Panc1 (cell line): ENCODE data around the gene ZBTB7C. TPM values are rescaled to one million over a fixed set of nuclear protein-coding genes. Genes with fewer than 3 reads are reported as not detected.

Experiments used
- ATAC-seq: fragments of 200-7000 bp; cut with Tn5 transposase; 2 replicates; pipeline ENCODE4 v1.9.1; 2020; ENCODE audit warnings: mild to moderate bottlenecking, moderate library complexity
- BruUV-seq: library from RNA; stranded (reverse); fragments of 400-500 nt; replicated peaks from 2 replicates; lab custom pipeline; 2021; lab: Mats Ljungman, UMichigan
- CTCF ChIA-PET: fragments of 300-600 bp; sonication (Branson Sonifier 250); formaldehyde crosslinking; loops from one replicate; lab custom pipeline; 2022; ENCODE audit warnings: antibody characterized with exemption; lab: Charles Lee
- POLR2A ChIA-PET: fragments of 300-600 bp; sonication (Branson Sonifier 250); formaldehyde crosslinking; loops from one replicate; lab custom pipeline; 2022; ENCODE audit warnings: antibody characterized with exemption; lab: Charles Lee
- DNase-seq: peaks from one replicate; pipeline ENCODE4 v3.0.0-alpha.2; 2010; ENCODE audit warnings: low read depth, low spot score
- H3K27ac ChIP-seq: 2 replicates; pipeline ENCODE4 v1.5.1; 2011; ENCODE audit warnings: mild to moderate bottlenecking, low read length, inconsistent platforms
- H3K27me3 ChIP-seq: fragments of 200-500 bp; sonication (Bioruptor generic); 2 replicates; pipeline ENCODE4 v1.6.0; 2014; ENCODE audit warnings: low read length, inconsistent platforms; ENCODE audit not compliant: control insufficient read depth, insufficient read depth
- H3K36me3 ChIP-seq: fragments of 200-500 bp; sonication (Bioruptor generic); 2 replicates; pipeline ENCODE4 v1.5.1; 2014; ENCODE audit warnings: inconsistent platforms, mild to moderate bottlenecking, low read length, moderate library complexity; ENCODE audit not compliant: control insufficient read depth, insufficient read depth
- H3K4me1 ChIP-seq: 2 replicates; pipeline ENCODE4 v1.5.1; 2011; ENCODE audit warnings: inconsistent platforms, mild to moderate bottlenecking, low read length, moderate library complexity; ENCODE audit not compliant: control insufficient read depth, insufficient read depth
- H3K4me3 ChIP-seq, 2 experiments: 2 replicates each; pipeline ENCODE4 v1.5.1; 2011 to 2012; ENCODE audit warnings: low read depth in 2 of 2, low read length in 2 of 2, mild to moderate bottlenecking in 2 of 2, inconsistent platforms in 1 of 2, moderate library complexity in 1 of 2
- H3K9me3 ChIP-seq: fragments of 200-500 bp; sonication (Bioruptor generic); 2 replicates; pipeline ENCODE4 v1.5.1; 2014; ENCODE audit warnings: low read depth, mild to moderate bottlenecking, inconsistent platforms, low read length, moderate library complexity; ENCODE audit not compliant: control insufficient read depth, insufficient read depth
- CTCF ChIP-seq: fragments of 450-650 bp; IDR thresholded peaks from 2 replicates; pipeline ENCODE4 v1.5.1; 2017; ENCODE audit warnings: mild to moderate bottlenecking
- POLR2AphosphoS5 ChIP-seq: IDR thresholded peaks from 2 replicates; pipeline ENCODE4 v1.6.1; 2012; ENCODE audit warnings: mild to moderate bottlenecking, low read depth, low read length, moderate library complexity
- REST ChIP-seq, 2 experiments: IDR thresholded peaks; 2 replicates each; pipeline ENCODE4 v1.6.1; 2011 to 2012; ENCODE audit warnings: low read depth in 2 of 2, control low read depth in 1 of 2, low read length in 1 of 2, mild to moderate bottlenecking in 1 of 2, moderate library complexity in 1 of 2; ENCODE audit not compliant: insufficient read depth in 1 of 2
- SIN3A ChIP-seq: IDR thresholded peaks from 2 replicates; pipeline ENCODE4 v1.6.1; 2012; ENCODE audit warnings: low read depth, mild to moderate bottlenecking, low read length, moderate library complexity, borderline replicate concordance; ENCODE audit not compliant: insufficient read depth
- TCF7L2 ChIP-seq: IDR thresholded peaks from 2 replicates; pipeline ENCODE4 v1.6.1; 2011; ENCODE audit warnings: mild to moderate bottlenecking, low read depth, low read length, inconsistent platforms
- in situ Hi-C: cut with HindIII; loops from 2 replicates; pipeline ENCODE4 v1.10.0; 2016; ENCODE audit warnings: low sequenced_read_pairs, low pct_unique_long_range_greater_than_20kb
- intact Hi-C: fragments of 100-400 bp; cut with micrococcal nuclease; formaldehyde crosslinking; loops from one replicate; pipeline ENCODE4 v1.10.0; 2022; ENCODE audit not compliant: unreplicated experiment
- total RNA-seq: library from RNA; stranded (reverse); gene quantifications from one replicate; pipeline ENCODE4 v1.2.1, GENCODE V29; 2021; ENCODE audit not compliant: unreplicated experiment

Gene ZBTB7C
- total RNA-seq, 1 experiment from 2014 or later = 0.03 TPM

GRCh38 chr18:48263192-48263853, 145.9 kb downstream of the ZBTB7C start:
- intact Hi-C loops = no loop called here
- in situ Hi-C loops = no loop called here
- no peak for DNase-seq
- no TSS peak for BruUV-seq
- ChIA-PET POLR2A (no interaction called here), CTCF (no interaction called here)
- Histone ChIP-seq H3K4me1 (no peaks in the 10 kb centered on the region), H3K4me3 (no peak overlapping the region), H3K9me3 (no peaks in the 10 kb centered on the region), H3K27ac (no peak overlapping the region), H3K36me3 (no peaks in the 10 kb centered on the region), H3K27me3 (no peaks in the 10 kb centered on the region)
- TF ChIP-seq SIN3A (no peak), CTCF (no peak), REST (IDR thresholded peaks at IDR 0.05; ENCODE audit: insufficient read depth in 1 of 2, low read depth in 2 of 2, low read length in 1 of 2) (no peak), POLR2AphosphoS5 (no peak), TCF7L2 (no peak)
- no peak for ATAC-seq

- POLR2A ChIA-PET = no interaction called here
- H3K4me1 ChIP-seq = no peaks in the 10 kb centered on the region
- intact Hi-C loops (no loop called here), in situ Hi-C loops (no loop called here)
- H3K27me3 ChIP-seq = no peaks in the 10 kb centered on the region
- no peaks in the 10 kb centered on the region for H3K36me3 ChIP-seq
- CTCF ChIA-PET = interaction anchor here (0.6 kb wide), 1 partner anchor 166 kb away, joined by 3 read pairs; no protein-coding TSS in a partner anchor
- ATAC-seq (no peak), DNase-seq (no peak)
- no TSS peak for BruUV-seq
- TF ChIP-seq REST (IDR thresholded peaks at IDR 0.05; ENCODE audit: insufficient read depth in 1 of 2, low read depth in 2 of 2, low read length in 1 of 2) = no peak
- TF ChIP-seq SIN3A = no peak
- no peak for TF ChIP-seq CTCF
- no peak for TF ChIP-seq TCF7L2
- TF ChIP-seq POLR2AphosphoS5 = no peak
- no peak overlapping the region for H3K27ac ChIP-seq
- H3K4me3 ChIP-seq = no peak overlapping the region
- H3K9me3 ChIP-seq = no peaks in the 10 kb centered on the region
These were observed 148.9 kb downstream of the ZBTB7C start for GRCh38 chr18:48260237-48260636.
